ENCODE measurements around the gene MLLT6. TPM values are rescaled to one million over a fixed set of nuclear protein-coding genes. Genes with fewer than 3 reads are reported as not detected.

MLLT6 gene
- total and polyA plus RNA-seq, 2 of the 13 experiments (the other 11 are each of a cell fraction or from before 2014, with no cell fraction given) = 50.7 to 69.5 TPM

GRCh38 chr17:38676706-38677504 is 28.2 kb upstream of the MLLT6 start (continued):
- TF ChIP-seq ZNF460 (CRISPR knock-in tag; IDR thresholded peaks at IDR 0.05; ENCODE audit: borderline replicate concordance) (no peak), PREB (CRISPR knock-in tag; IDR thresholded peaks at IDR 0.05) (no peak), ZNF615 (CRISPR knock-in tag; IDR thresholded peaks at IDR 0.05; ENCODE audit: borderline replicate concordance) (no peak), SALL1 (CRISPR knock-in tag; IDR thresholded peaks at IDR 0.05) (peak; percentile 88), ATF4 (CRISPR knock-in tag; IDR thresholded peaks at IDR 0.05) (0 out of 4 replicates have a peak, but pooled peaks of 1 of the 2 experiments have one; percentile 28), CHCHD3 (CRISPR knock-in tag; IDR thresholded peaks at IDR 0.05) (no peak), LBX2 (CRISPR knock-in tag; IDR thresholded peaks at IDR 0.05; ENCODE audit: borderline replicate concordance) (no peak), JUN (CRISPR knock-in tag; IDR thresholded peaks at IDR 0.05) (peak; percentile 89; the same call in 1 of the 2 replicates), YEATS4 (CRISPR knock-in tag; IDR thresholded peaks at IDR 0.05; ENCODE audit: borderline replicate concordance) (no peak; the same call in 1 of the 2 replicates), ZSCAN31 (CRISPR knock-in tag; IDR thresholded peaks at IDR 0.05; ENCODE audit: low read depth) (no peak), NFIB (CRISPR knock-in tag; IDR thresholded peaks at IDR 0.05; ENCODE audit: borderline replicate concordance) (no peak), ZNF850 (CRISPR knock-in tag; conservative IDR thresholded peaks at IDR 0.05) (no peak), CC2D1A (CRISPR knock-in tag; IDR thresholded peaks at IDR 0.05) (no peak; the same call in 1 of the 2 replicates), LCORL (IDR thresholded peaks at IDR 0.05) (no peak), LCORL (CRISPR knock-in tag; IDR thresholded peaks at IDR 0.05) (peak; percentile 64; the same call in 1 of the 2 replicates), DNMT3B (CRISPR knock-in tag; conservative IDR thresholded peaks at IDR 0.05) (0 out of 2 replicates have a peak, but pooled peaks have one; percentile 59), HIC2 (CRISPR knock-in tag; IDR thresholded peaks at IDR 0.05; ENCODE audit: low read depth) (no peak), SMAD3 (CRISPR knock-in tag; IDR thresholded peaks at IDR 0.05) (peak; percentile 86; the same call in 1 of the 2 replicates), ZNF12 (CRISPR knock-in tag; IDR thresholded peaks at IDR 0.05) (peak; percentile 14; the same call in 1 of the 2 replicates), ZNF101 (CRISPR knock-in tag; IDR thresholded peaks at IDR 0.05; ENCODE audit: borderline replicate concordance, low read depth) (no peak), FOXK1 (CRISPR knock-in tag; IDR thresholded peaks at IDR 0.05; ENCODE audit: borderline replicate concordance, low read depth) (peak; percentile 54; the same call in 1 of the 2 replicates), ZNF446 (CRISPR knock-in tag; IDR thresholded peaks at IDR 0.05) (no peak)
- TF ChIP-seq, protein P1, sequence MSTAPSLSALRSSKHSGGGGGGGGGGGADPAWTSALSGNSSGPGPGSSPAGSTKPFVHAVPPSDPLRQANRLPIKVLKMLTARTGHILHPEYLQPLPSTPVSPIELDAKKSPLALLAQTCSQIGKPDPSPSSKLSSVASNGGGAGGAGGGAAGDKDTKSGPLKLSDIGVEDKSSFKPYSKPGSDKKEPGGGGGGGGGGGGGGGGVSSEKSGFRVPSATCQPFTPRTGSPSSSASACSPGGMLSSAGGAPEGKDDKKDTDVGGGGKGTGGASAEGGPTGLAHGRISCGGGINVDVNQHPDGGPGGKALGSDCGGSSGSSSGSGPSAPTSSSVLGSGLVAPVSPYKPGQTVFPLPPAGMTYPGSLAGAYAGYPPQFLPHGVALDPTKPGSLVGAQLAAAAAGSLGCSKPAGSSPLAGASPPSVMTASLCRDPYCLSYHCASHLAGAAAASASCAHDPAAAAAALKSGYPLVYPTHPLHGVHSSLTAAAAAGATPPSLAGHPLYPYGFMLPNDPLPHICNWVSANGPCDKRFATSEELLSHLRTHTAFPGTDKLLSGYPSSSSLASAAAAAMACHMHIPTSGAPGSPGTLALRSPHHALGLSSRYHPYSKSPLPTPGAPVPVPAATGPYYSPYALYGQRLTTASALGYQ (CRISPR knock-in tag; IDR thresholded peaks at IDR 0.05) = no peak

Measured in HepG2 (cell line).